HepG2 (cell line): ENCODE measurements around the gene CTDSP1. TPM values are rescaled to one million over a fixed set of nuclear protein-coding genes. Genes with fewer than 3 reads are reported as not detected.
A peak's percentile ranks its signal among the peaks of the same experiment; 100 is the strongest.

Experiments used
- ATF1 ChIP-seq: IDR thresholded peaks from 2 replicates; pipeline ENCODE4 v1.6.1; 2016; ENCODE audit warnings: mild to moderate bottlenecking, control low read depth
- HOXA9 ChIP-seq: sonication (generic); formaldehyde crosslinking; IDR thresholded peaks from 2 replicates; pipeline ENCODE4 v1.8.1; 2022; ENCODE audit warnings: missing genetic modification reagents, mild to moderate bottlenecking, moderate library complexity, borderline replicate concordance
- ZNF101 ChIP-seq: sonication (generic); formaldehyde crosslinking; IDR thresholded peaks from 2 replicates; pipeline ENCODE4 v1.4.0; 2020; ENCODE audit warnings: mild to moderate bottlenecking, low read depth, missing genetic modification reagents, borderline replicate concordance
- ZNF407 ChIP-seq: sonication (generic); formaldehyde crosslinking; IDR thresholded peaks from one replicate; pipeline ENCODE4 v1.5.1; 2020; ENCODE audit warnings: mild to moderate bottlenecking, missing genetic modification reagents; ENCODE audit errors: not compliant biosample characterization
- ZNF556 ChIP-seq: sonication (generic); formaldehyde crosslinking; IDR thresholded peaks from 2 replicates; pipeline ENCODE4 v1.4.0; 2020; ENCODE audit warnings: mild to moderate bottlenecking, missing genetic modification reagents, borderline replicate concordance
- polyA plus RNA-seq, 8 experiments: library from polyadenylated mRNA; depleted of rRNA in 3 of 8; stranded (reverse) in 7 of 8; unstranded in 1 of 8; fragments of >200 nt; fragmentation: Illumina TruSeq in 4 of 8; extraction: Trizol in 4 of 8; gene quantifications; 2 replicates each; pipeline versions ENCODE4 v1.2.1 to v1.2.3, GENCODE V29; 2011 to 2016; ENCODE audit warnings: low read depth in 4 of 8, missing spikeins in 1 of 8, mixed read lengths in 1 of 8; ENCODE audit not compliant: insufficient read depth in 1 of 8
- total RNA-seq, 5 experiments: library from RNA; depleted of rRNA; stranded (reverse); fragments of >200 nt; fragmentation: Illumina TruSeq; extraction: Trizol; gene quantifications; 2 replicates each; pipeline ENCODE4 v1.2.3, GENCODE V29; 2016; ENCODE audit warnings: low read depth in 1 of 5
- TF ChIP-seq, protein P1 (sequence below): sonication (generic); formaldehyde crosslinking; IDR thresholded peaks from 2 replicates; pipeline ENCODE4 v1.9.0; 2021; ENCODE audit warnings: missing genetic modification reagents, borderline replicate concordance
- TF ChIP-seq, protein P2 (sequence below): sonication (generic); formaldehyde crosslinking; IDR thresholded peaks from 2 replicates; pipeline ENCODE4 v1.5.0; 2020; ENCODE audit warnings: mild to moderate bottlenecking, missing genetic modification reagents, borderline replicate concordance

CTDSP1 gene
- total and polyA plus RNA-seq, 2 of the 13 experiments (the other 11 are each of a cell fraction or from before 2014, with no cell fraction given), result 91.0 to 268 TPM

- peak; percentile 27 for TF ChIP-seq ZNF407 (CRISPR knock-in tag)
- TF ChIP-seq, protein P1, sequence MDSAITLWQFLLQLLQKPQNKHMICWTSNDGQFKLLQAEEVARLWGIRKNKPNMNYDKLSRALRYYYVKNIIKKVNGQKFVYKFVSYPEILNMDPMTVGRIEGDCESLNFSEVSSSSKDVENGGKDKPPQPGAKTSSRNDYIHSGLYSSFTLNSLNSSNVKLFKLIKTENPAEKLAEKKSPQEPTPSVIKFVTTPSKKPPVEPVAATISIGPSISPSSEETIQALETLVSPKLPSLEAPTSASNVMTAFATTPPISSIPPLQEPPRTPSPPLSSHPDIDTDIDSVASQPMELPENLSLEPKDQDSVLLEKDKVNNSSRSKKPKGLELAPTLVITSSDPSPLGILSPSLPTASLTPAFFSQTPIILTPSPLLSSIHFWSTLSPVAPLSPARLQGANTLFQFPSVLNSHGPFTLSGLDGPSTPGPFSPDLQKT (CRISPR knock-in tag), result no peak
- no peak for TF ChIP-seq HOXA9
- no peak for TF ChIP-seq ZNF556 (CRISPR knock-in tag)
- no peak for TF ChIP-seq ATF1
- no peak; the same call in 1 of the 2 replicates for TF ChIP-seq ZNF101 (CRISPR knock-in tag)
- TF ChIP-seq, protein P2, sequence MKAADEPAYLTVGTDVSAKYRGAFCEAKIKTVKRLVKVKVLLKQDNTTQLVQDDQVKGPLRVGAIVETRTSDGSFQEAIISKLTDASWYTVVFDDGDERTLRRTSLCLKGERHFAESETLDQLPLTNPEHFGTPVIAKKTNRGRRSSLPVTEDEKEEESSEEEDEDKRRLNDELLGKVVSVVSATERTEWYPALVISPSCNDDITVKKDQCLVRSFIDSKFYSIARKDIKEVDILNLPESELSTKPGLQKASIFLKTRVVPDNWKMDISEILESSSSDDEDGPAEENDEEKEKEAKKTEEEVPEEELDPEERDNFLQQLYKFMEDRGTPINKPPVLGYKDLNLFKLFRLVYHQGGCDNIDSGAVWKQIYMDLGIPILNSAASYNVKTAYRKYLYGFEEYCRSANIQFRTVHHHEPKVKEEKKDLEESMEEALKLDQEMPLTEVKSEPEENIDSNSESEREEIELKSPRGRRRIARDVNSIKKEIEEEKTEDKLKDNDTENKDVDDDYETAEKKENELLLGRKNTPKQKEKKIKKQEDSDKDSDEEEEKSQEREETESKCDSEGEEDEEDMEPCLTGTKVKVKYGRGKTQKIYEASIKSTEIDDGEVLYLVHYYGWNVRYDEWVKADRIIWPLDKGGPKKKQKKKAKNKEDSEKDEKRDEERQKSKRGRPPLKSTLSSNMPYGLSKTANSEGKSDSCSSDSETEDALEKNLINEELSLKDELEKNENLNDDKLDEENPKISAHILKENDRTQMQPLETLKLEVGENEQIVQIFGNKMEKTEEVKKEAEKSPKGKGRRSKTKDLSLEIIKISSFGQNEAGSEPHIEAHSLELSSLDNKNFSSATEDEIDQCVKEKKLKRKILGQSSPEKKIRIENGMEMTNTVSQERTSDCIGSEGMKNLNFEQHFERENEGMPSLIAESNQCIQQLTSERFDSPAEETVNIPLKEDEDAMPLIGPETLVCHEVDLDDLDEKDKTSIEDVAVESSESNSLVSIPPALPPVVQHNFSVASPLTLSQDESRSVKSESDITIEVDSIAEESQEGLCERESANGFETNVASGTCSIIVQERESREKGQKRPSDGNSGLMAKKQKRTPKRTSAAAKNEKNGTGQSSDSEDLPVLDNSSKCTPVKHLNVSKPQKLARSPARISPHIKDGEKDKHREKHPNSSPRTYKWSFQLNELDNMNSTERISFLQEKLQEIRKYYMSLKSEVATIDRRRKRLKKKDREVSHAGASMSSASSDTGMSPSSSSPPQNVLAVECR (CRISPR knock-in tag), result peak; percentile 70; the same call in 1 of the 2 replicates
Observed at GRCh38 chr2:218400167-218400929, 680 bp downstream of the CTDSP1 start (continued).
